Smooth muscle cell of the brain vasculature (primary cell): Measurements from ENCODE around the gene DDX10.
"Not testable (repeated sequence)": the region's sequence is repeated elsewhere in the genome, so short reads cannot be mapped to it uniquely, and the experiment has no call there.

Experiments
- DNase-seq: peaks from one replicate; pipeline ENCODE4 v3.0.0-alpha.2; 2012; ENCODE audit warnings: low read depth, low spot score

The DDX10 gene

DNA sequence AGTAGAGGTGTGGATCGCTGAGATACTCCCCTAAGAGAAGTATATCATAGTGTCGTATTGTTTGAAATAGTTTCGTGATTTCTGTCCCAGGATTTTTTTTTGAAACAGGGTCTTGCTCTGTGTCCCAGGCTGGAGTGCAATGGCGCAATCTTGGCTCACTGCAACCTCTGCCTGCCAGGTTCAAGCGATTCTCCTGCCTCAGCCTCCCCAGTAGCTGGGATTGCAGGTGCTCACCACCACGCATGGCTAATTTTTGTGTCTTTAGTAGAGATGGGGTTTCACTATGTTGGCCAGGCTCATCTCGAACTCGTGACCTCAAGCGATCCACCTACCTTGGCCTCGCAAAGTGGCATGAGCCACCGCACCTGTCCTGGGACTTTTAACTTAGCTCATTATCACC lies 159.1 kb downstream of the DDX10 start:
- not testable (repeated sequence) for DNase-seq

DNA sequence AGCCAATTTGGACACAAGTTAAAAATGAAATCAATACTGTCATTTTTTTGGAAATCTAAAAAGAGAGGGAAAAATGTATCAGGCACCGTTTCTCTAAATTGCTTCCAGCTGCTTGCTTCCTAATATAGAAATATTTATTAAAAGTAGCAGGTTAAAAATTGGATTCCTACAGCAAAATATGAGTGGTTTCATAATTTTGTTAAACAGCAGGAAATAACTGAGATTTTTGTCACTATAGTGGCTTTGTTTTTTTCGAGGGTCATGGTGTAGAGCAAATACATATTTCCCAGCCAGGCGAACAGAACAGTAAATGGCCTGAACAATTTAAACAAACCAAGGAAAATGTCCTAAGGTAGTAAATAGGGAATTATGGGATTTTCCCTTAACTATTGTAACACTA lies 159.7 kb downstream of the DDX10 start:
- DNase-seq, result no peak

DNA sequence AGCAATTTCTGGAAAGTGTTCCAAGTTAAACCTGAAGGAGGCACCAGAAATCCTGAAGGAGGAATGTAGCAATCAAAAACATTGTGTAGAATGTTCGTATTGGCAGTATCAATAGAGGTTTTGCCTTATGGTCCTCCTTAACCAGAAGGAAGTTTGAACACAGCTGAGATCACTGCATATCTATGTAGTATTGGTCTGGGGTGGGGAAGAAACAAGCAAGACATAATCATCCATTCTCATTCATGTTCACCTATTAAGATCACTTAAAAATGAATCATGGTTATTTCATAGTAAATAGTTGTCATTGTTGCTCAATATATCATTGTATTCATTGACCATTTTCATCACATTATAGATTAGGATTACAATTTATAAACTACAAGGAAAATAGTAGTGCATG lies 160.5 kb downstream of the DDX10 start:
- no peak for DNase-seq

DNA sequence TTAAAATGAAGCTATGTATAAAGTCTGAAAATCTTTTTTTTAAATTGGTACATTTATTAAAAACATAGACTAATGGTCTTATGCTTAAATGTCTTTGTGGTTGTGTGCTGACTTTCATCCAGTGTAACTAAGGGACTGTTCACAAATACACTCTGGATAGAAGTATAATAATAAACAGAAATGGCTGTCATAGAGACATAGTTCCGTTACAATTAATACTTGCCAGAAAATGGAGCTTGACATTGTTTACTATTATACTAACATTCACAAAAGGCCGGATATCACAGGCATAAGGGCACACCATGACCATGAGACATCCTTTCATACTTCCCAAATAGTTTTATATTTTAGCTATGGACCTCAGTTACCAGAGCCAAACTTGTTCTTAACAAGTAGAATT lies 161.3 kb downstream of the DDX10 start:
- no peak for DNase-seq

DNA sequence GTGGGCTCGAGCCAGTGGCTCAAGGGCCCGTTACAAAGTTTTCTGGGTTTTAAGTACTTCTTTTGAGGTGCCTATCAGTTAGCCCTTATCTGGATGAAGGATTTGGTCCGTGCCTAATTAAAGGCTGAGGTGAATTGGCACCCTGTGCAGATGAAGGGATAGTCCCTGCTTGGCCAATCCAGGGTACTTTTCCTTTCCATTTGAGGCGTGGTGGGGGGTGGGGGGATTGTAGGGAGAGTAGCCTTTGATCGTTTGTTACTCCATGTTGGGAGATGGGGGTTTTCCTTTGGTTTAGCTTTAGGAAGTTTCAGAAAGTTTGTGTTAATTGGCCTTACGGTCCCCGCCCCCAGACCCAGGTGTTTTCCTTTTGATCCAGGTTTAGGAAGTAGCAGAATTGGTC lies 170.8 kb downstream of the DDX10 start:
- DNase-seq, result no peak

DNA sequence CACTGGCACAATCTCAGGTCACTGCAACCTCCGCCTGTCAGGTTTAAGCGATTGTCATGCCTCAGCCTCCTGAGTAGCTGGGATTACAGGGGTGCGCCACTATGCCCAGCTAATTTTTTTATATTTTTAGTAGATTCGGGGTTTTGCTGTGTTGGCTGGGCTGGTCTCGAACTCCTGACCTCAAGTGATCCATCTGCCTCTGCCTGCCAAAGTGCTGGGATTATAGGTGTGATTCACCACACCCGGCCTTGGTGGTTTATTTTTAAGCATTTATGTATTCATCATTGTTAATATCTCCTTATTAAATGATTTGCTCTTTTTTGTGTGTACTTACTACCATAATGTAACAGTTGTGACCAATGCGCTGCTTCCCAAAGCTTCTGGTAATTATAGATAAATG lies 171.7 kb downstream of the DDX10 start:
- no peak for DNase-seq

DNA sequence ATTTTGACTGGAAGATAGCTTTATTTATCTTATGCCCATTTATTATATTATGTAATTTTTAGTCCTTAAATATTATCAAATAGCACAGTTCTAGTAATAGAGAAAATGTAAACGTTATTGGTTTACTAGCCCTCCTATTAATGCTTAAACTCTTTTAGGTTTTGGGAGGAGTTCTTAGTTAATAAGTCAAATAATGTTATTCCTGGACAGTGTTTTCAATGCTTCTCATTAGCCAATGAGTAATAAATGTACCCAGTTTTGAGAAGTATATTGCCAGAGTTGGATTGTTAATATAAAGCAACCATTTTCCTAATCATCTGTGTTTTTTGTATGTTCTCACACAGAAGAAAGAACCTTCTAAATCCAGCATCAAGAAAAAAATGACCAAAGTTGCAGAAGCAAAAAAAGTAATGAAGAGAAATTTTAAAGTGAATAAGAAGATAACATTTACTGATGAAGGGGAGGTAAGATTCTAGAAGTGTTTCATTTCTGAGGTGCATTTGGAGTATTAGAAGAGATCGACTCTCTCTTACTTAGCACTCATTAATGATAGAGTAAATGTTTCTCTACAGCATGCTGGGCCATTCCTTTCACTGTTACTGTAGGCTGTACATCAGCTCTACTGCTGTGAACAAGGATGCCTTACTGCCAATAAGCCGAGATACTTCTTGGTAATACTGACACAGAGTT lies 173.4 kb downstream of the DDX10 start:
- no peak for DNase-seq

DNA sequence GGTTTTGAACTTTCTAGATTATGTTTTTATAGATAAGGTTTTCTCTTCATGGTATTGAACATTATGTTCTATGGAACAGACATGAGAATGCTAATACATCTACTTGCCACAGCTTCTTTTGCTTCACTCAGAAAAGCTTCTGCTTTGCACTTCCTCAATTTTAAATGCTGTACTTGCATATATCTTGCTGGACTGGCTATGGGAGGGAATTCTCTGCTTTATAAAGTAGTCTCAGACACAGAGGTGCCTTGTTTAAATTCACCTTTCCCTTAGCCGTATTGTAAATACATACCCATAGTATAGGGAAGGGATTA lies 173.9 kb downstream of the DDX10 start:
- DNase-seq, result no peak

DNA sequence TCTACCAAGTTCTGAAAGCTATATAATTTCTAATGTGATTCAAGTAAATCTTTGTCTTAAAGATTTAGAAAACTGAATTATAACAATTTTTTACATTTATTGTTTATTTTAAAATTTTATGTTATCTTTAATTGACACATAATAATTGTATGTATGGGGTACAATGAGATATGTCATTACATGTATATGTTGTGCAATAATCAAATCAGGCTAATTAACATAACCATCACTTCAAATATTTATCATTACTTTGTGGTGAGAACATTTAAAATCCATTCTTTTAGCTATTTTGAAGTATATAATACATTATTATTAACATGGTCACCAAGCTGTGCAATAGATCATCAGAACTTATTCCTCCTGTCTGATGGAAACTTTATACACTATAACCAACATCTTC lies 181.1 kb downstream of the DDX10 start:
- DNase-seq, result no peak

DNA sequence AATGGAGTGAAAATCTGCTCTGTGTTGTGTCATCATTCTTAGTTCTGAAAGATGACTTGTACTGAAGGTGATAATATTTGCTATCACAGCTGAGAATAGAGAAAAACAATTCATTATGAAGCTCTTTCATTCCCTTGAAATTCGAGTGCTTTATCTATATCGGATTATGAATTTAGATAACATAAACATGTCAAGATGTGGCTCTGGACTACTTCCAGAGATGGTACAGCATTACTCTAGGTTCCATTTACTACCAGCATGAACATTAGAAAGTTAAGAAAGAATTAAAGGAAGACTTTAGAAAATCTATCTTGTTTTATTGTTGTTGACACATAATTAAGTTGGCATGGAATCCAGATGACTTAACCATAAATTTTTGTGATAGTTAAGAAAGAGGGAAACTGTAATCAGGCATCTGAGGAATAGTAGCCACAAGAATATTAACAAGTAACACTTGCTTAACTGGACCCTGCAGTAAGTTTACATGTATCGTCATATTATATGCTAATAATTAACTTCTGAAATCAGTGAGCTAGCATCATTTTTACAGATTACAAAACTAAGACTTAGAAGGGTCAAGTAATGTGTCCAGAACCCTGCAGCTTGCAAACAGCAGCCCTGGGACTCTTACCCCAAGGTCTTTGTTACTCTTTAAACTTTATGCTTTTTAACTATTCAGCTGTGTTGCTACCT lies 182.6 kb downstream of the DDX10 start:
- DNase-seq, result no peak

DNA sequence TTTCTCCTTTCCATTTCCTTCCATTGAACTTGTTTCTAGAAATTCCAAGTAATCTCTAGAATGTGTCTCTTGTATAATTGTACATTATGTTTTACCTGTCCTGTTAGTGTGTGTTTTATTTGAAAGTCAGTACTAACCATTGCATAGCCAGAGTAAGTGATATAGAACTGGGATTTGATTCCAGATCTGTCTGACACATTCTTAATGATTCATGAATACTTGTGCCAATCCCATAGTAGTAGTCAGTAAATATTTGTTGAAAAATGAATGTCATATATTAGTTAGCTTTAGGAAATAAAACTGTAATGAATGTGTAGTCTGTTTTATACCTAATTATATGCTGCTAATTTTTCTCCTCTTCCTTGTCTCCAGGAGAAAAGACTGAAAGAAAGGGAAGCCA lies 186.9 kb downstream of the DDX10 start:
- no peak for DNase-seq

DNA sequence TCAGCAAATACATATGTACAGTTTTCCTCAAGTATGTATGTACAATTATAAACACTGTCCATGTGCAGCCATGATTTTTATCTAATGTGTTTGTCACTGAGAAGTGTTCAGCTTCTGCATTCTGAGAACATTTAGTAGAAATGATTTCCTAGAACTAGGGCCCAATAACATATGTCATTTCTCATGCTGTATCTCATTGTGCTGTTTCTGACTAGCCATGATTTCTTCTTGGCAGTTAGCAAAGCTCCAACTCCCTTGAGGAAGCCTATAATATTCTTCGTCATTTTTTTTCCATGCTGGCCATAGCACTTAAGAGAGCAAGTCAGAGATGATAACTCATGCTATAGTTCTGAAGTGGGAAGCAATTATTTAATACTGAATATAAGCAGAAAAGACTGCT lies 187.8 kb downstream of the DDX10 start:
- DNase-seq, result no peak

DNA sequence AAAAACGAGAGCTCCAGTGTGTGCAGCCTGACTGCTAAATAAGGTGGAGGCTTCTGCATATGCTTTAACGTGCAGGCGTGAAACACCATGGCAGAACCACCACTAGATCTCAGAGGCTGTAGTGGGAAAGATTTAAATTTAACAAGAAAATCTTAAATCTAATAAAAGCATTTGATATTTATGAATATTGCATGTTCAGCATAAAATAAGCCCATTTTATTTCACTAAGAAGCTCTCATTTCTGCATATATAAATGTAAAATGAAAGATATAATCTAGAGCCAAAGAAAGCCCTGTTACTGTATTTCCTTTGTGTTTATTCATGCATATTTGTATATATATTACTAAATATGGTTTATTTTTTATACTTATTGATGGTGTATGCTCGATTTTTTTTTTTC lies 188.3 kb downstream of the DDX10 start:
- DNase-seq, result no peak

DNA sequence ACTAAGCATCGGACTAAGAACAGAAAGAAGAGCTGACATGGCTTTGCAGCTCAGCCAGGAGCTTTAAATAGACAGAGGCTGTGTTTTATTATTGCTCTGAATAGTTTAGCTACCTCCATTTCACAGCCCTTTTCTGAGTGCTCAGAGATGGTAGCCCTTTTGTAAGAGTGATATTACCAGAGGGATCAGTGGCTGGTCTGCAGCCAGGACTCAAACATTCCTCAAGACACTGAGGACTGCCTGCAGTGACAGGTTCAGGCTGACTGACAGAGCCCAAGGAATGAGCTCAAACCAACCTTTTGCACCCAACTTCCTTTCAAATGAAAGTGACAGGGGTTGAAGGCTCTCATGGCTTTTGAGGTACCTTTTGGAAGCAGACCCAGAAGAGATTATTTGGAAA lies 189.0 kb downstream of the DDX10 start:
- no peak for DNase-seq

DNA sequence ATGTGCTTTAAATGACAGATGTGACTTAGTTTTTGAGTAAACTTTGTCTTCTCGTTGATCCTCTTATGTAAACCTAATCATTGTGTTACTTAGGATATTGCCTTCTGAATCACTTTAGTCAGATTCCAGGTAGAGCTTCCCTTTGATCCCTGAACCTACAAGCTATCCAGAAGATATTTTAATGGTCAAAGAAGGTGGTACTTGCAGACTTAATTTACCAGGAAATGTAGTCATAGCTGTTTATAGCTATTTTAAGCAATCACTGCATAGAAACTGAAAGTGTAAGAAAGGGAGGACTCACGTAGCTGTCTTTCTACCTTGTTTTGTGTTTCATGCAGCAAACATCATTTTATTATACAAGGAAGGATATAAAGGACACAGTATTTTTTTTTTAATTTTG lies 189.5 kb downstream of the DDX10 start:
- DNase-seq, result no peak

DNA sequence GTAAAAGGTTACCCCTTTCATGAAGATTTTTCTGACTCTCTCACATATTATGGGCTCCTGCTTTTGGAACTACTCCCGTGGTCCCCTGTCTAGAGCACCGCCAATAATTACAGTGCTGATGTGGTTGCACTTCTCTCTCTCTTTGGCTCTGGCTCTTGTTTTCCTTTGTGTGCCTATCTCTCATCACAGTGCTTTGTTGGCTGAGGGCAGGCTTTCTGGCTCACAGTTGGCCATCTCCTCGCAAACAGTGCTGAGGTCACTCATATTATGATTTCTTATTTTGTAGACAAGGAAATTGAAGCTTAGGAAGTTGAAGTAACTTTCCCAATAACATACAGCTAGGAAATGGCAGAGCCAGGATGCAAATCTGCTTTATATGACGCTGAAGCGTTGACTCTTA lies 192.5 kb downstream of the DDX10 start:
- DNase-seq, result no peak

DNA sequence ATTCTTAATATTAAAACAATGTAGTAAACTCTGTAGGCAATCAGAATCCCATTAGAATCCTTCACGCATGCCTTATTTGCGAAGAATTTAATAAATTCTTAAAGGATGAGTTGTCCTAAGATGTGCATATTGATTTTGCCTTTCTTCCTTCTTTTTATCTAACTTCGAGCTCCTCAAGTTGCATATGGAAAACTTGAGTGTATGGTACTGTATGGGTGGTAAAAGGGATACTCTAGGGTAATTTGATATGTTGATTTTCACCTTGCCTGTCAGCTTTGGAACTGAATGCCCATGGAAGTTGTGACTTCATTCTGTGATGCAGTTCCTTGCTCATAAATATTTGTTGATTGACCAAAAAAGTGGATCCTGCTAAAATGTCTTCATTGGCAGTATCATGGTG lies 193.8 kb downstream of the DDX10 start:
- DNase-seq, result no peak

DNA sequence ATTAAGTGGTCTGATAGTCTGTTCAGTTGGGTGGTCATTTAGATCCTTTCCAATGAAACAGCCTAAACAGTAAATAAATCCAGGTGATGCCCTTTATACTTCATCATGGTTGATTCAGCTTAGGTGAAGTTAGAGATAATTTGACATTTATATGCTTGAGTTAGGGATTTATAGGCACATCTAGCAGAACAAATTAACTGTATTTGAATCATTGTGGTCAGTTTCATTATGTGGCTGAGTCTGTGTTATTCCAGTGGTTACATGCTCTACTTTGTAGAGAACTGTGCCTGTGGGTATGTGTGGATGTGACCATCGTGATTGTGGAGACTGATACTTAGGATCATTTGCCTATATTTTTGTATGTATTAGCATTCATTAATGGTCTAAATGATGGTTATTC lies 194.6 kb downstream of the DDX10 start:
- DNase-seq, result no peak

DNA sequence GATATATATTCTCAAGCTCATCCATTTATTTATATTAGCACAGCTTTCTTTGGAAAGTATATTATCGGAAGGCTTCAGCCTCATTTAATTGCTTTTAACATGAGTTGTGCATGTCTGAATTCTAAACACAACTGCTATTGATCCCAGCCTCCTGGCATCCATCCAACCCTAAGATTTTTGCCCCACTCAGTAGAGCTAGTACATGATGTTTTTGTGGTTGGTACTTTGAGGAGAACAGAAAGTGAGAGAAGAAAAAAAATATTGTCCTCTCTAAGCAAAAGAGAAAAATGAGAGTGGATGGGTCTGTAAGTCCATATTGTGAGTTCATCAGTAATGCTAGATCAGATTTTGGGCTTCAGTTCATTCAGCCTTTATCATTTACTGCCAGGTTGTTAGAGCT lies 198.7 kb downstream of the DDX10 start:
- DNase-seq, result no peak

DNA sequence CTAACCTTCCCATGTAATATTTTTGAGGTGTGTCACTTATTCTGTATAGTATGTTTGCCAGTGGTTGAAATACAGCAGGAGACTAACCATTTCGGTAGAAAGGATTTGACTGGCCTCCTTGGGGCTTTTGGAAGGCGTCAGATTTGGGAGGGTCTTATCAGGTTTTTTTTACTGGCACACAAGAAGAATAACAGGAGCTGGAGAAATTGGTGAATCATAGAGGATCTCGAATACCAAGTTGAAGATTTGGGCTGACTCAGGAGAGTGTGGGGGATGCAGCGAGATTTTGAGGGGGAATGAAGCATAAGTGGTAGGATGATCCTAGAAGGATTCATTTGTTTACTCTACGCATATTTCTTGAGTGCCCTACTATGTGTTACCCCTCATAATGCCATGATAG lies 200.5 kb downstream of the DDX10 start:
- DNase-seq, result no peak

DNA sequence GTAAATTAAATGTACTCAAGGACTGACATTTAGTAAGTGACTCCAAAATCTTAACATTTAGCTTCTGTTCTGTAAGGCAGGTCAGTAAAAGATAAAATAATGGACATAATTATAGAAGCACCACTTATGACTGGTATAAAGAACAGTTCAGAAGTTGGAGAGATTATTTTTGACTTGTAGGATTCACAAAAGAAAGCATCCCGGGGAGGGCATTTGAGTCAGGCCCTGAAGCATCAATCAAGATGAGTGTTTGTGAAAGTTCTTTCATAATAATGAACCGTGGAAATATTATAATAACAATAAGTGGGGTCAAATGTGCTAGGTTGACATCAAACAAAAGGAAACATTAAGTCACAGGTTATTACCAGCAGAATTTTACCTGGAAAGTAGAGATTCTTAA lies 201.9 kb downstream of the DDX10 start:
- DNase-seq, result no peak

DNA sequence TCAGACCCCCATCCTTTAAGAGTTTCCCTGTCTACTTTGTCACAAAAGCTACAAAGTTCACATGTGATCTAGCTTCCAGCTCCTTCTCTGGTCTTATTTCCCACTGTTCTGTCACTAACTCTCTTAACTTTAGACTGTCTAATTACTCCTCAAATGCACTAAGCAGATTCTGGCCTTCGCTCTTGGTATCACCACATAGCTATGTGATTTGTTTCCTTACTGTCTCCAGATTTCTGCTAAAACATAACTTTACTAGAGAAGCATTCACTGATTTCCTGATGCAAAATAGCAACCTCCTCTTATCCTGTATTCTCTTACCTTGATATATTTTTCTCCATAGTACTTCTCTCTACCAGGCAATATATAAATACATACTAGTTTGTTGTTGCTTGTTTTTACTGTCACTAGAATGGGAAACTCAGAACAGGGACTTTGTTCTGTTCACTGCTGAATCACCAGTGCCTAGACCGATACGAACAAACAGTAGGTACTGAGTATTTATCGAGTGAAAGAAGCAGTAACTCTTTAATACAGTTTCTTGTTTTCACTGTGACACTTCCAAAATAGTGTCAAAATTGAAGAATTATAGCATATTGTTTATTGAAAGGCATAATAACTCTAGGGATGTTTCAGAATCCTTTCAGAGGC lies 205.6 kb downstream of the DDX10 start:
- DNase-seq, result no peak

DNA sequence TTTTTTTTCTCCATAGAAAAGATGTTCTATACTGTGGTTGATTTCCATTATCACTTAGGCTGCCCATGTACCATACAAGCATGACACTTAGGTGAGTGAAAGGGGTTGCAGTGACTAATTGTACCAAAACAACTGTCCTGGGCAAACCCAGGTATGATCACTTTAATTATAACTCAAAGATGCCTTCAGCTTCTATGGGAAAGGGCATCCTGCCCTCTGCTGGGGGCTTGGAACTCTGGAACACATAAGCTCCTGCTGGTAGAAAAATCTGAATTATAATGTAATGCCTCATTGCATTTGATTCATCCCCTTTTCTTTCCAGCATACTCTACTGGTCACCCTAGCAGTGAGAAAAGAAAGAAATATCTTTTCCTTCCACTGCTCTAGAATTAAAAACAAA lies 206.3 kb downstream of the DDX10 start:
- no peak for DNase-seq
